ENCODE measurements around the gene BCDIN3D. TPM values are rescaled to one million over a fixed set of nuclear protein-coding genes. Genes with fewer than 3 reads are reported as not detected.

The BCDIN3D gene
- total RNA-seq, 3 donors from 2014 or later (not counting 1 experiment from before 2014, with no cell fraction given), result 4.0 to 6.0 (median 4.4) TPM

GRCh38 chr12:49827401-49828099 lies 15.4 kb downstream of the BCDIN3D start:
- no peaks in the 10 kb centered on the region for H3K9me3 ChIP-seq (ENCODE audit: control insufficient read depth, insufficient read depth, low read length)
- H3K27ac Mint-ChIP-seq, result peak overlapping the region in 1 of 2 donors; percentile 86
- H3K36me3 ChIP-seq (ENCODE audit: control insufficient read depth, insufficient read depth, low read length), result no peaks in the 10 kb centered on the region
- intact Hi-C loops (cut with micrococcal nuclease), result loop anchor here (1.0 kb wide), 2 partner anchors 16 to 86 kb away; partner anchors contain the start of genes BCDIN3D and TMBIM6
- H3K27me3 ChIP-seq (ENCODE audit: control insufficient read depth, insufficient read depth, low read length), result no peaks in the 10 kb centered on the region
- TF ChIP-seq CTCF (IDR thresholded peaks at IDR 0.05), result no peak
- peak in 1 of 3 donors; percentile 0 for ATAC-seq
- peaks cover 0 to 4% of the 10 kb centered on the region in 2 donors for H3K27me3 Mint-ChIP-seq (ENCODE audit: low read depth in 2 of 2)
- peak overlapping the region; percentile 24 for H3K27ac ChIP-seq (ENCODE audit: low read length)
- no peaks in the 10 kb centered on the region for H3K36me3 Mint-ChIP-seq
- H3K4me1 ChIP-seq (ENCODE audit: control insufficient read depth, insufficient read depth, low read length), result peaks cover 41% of the 10 kb centered on the region
- peak in 1 of 2 donors; percentile 64 for DNase-seq
- H3K4me3 Mint-ChIP-seq, result peak overlapping the region; percentile 93
- H3K9me3 Mint-ChIP-seq, result no peaks in the 10 kb centered on the region
- peak overlapping the region; percentile 48 for H3K4me3 ChIP-seq (ENCODE audit: low read length)
- H3K4me1 Mint-ChIP-seq, result peaks cover 22 to 34% of the 10 kb centered on the region in 2 donors
- 18% methylated on average over 28 of the region's 38 CpGs for WGBS (ENCODE audit: insufficient coverage)

- peaks cover 41% of the 10 kb centered on the region for H3K4me1 ChIP-seq (ENCODE audit: control insufficient read depth, insufficient read depth, low read length)
- Mint-ChIP-seq H3K27me3 (ENCODE audit: low read depth in 2 of 2) (no peaks in the 10 kb centered on the region), H3K4me1 (peaks cover 22 to 34% of the 10 kb centered on the region in 2 donors), H3K27ac (peak overlapping the region; percentile 51 to 86), H3K36me3 (no peaks in the 10 kb centered on the region), H3K4me3 (peak overlapping the region; percentile 77), H3K9me3 (no peaks in the 10 kb centered on the region)
- H3K27me3 ChIP-seq (ENCODE audit: control insufficient read depth, insufficient read depth, low read length), result no peaks in the 10 kb centered on the region
- DNase-seq (peak in 1 of 2 donors; percentile 18), ATAC-seq (no peak)
- H3K27ac ChIP-seq (ENCODE audit: low read length), result no peak overlapping the region
- H3K9me3 ChIP-seq (ENCODE audit: control insufficient read depth, insufficient read depth, low read length), result no peaks in the 10 kb centered on the region
- TF ChIP-seq CTCF (IDR thresholded peaks at IDR 0.05), result no peak
- no peaks in the 10 kb centered on the region for H3K36me3 ChIP-seq (ENCODE audit: control insufficient read depth, insufficient read depth, low read length)
- H3K4me3 ChIP-seq (ENCODE audit: low read length), result no peak overlapping the region
- intact Hi-C loops (cut with micrococcal nuclease), result no loop called here
- 86% methylated on average over 3 of the region's 6 CpGs for WGBS (ENCODE audit: insufficient coverage)
Measured at GRCh38 chr12:49827051-49827400, 15.9 kb downstream of the BCDIN3D start.

- Mint-ChIP-seq H3K36me3 (no peaks in the 10 kb centered on the region), H3K27ac (peak overlapping the region in 1 of 2 donors; percentile 86), H3K4me1 (peaks cover 26 to 40% of the 10 kb centered on the region in 2 donors), H3K27me3 (ENCODE audit: low read depth in 2 of 2) (no peaks in the 10 kb centered on the region), H3K4me3 (no peak overlapping the region), H3K9me3 (no peaks in the 10 kb centered on the region)
- intact Hi-C loops (cut with micrococcal nuclease), result no loop called here
- Histone ChIP-seq H3K27me3 (ENCODE audit: control insufficient read depth, insufficient read depth, low read length) (no peaks in the 10 kb centered on the region), H3K9me3 (ENCODE audit: control insufficient read depth, insufficient read depth, low read length) (no peaks in the 10 kb centered on the region), H3K4me1 (ENCODE audit: control insufficient read depth, insufficient read depth, low read length) (peaks cover 47% of the 10 kb centered on the region), H3K27ac (ENCODE audit: low read length) (no peak overlapping the region), H3K36me3 (ENCODE audit: control insufficient read depth, insufficient read depth, low read length) (no peaks in the 10 kb centered on the region), H3K4me3 (ENCODE audit: low read length) (no peak overlapping the region)
- 91% methylated on average over 4 of the region's 4 CpGs for WGBS (ENCODE audit: insufficient coverage)
- peak in 1 of 2 donors; percentile 11 for DNase-seq
- no peak for ATAC-seq
- no peak for TF ChIP-seq CTCF (IDR thresholded peaks at IDR 0.05)
Measured at GRCh38 chr12:49825971-49826421, 16.9 kb downstream of the BCDIN3D start.
